ENCODE measurements around the gene KDM8. TPM values are rescaled to one million over a fixed set of nuclear protein-coding genes. Genes with fewer than 3 reads are reported as not detected.

The KDM8 gene
- total and polyA plus RNA-seq, 2 donors (not counting 1 experiment from before 2014, with no cell fraction given) = 7.5 to 37.4 TPM

- DNase-seq = no peak
- no peak for TF ChIP-seq CTCF (IDR thresholded peaks at IDR 0.05)
- TF ChIP-seq EZH2 (IDR thresholded peaks at IDR 0.05; ENCODE audit: borderline replicate concordance, insufficient read depth, low read depth, low read length, poor library complexity, severe bottlenecking) = no peak
- Histone ChIP-seq H3K4me1 (ENCODE audit: control insufficient read depth in 2 of 2, insufficient read depth in 2 of 2, low read length in 2 of 2) (peaks cover 21 to 25% of the 10 kb centered on the region in 2 donors), H4K20me1 (ENCODE audit: control insufficient read depth, insufficient read depth, low read length, poor library complexity, severe bottlenecking) (no peaks in the 10 kb centered on the region), H2AFZ (ENCODE audit: insufficient read depth, low read depth, low read length, poor library complexity, severe bottlenecking) (no peak overlapping the region), H3K79me2 (ENCODE audit: control insufficient read depth, insufficient read depth, low read length) (peaks cover 54% of the 10 kb centered on the region), H3K9ac (ENCODE audit: low read length) (no peak overlapping the region), H3K36me3 (replicated peaks in 1 of 2; ENCODE audit: control extremely low read depth in 1 of 2, control insufficient read depth in 1 of 2, extremely low read depth in 1 of 2, insufficient read depth in 2 of 2, low read length in 1 of 2) (peaks cover 0 to 20% of the 10 kb centered on the region in 2 experiments), H3K27me3 (replicated peaks in 1 of 4; ENCODE audit: control extremely low read depth in 1 of 4, control insufficient read depth in 3 of 4, insufficient read depth in 4 of 4, low read length in 3 of 4) (no peaks in the 10 kb centered on the region), H3K9me3 (ENCODE audit: control extremely low read depth in 1 of 3, control insufficient read depth in 2 of 3, insufficient read depth in 1 of 3, low read length in 2 of 3) (no peaks in the 10 kb centered on the region), H3K4me3 (ENCODE audit: control extremely low read depth in 1 of 5, extremely low read depth in 1 of 5, insufficient read depth in 1 of 5, low read depth in 2 of 5, low read length in 4 of 5) (no peak overlapping the region), H3K4me2 (replicated peaks; ENCODE audit: low read depth, low read length, poor library complexity, severe bottlenecking) (no peak overlapping the region), H3K27ac (ENCODE audit: low read length in 2 of 2) (no peak overlapping the region)
- Mint-ChIP-seq H3K4me1 (peaks cover 25% of the 10 kb centered on the region), H3K27ac (no peak overlapping the region), H3K9me3 (ENCODE audit: insufficient read depth) (no peaks in the 10 kb centered on the region), H3K4me3 (no peak overlapping the region), H3K27me3 (no peaks in the 10 kb centered on the region)
- ChIA-PET POLR2A (no interaction called here), CTCF (interaction anchor here (0.7 to 2.4 kb wide), 2 partner anchors 29 to 53 kb away, joined by 3 to 8 read pairs; no protein-coding TSS in a partner anchor)
- ATAC-seq (ENCODE audit: low read depth) = no peak
- 97% methylated on average over 8 of the region's 8 CpGs for WGBS (ENCODE audit: insufficient coverage)
- intact Hi-C loops (cut with micrococcal nuclease) = no loop called here
Observed at GRCh38 chr16:27208081-27208680, 4.9 kb downstream of the KDM8 start.

- TF ChIP-seq CTCF (IDR thresholded peaks at IDR 0.05) = no peak
- no peak for TF ChIP-seq EZH2 (IDR thresholded peaks at IDR 0.05; ENCODE audit: borderline replicate concordance, insufficient read depth, low read depth, low read length, poor library complexity, severe bottlenecking)
- Histone ChIP-seq H3K4me1 (ENCODE audit: control insufficient read depth in 2 of 2, insufficient read depth in 2 of 2, low read length in 2 of 2) (peaks cover 21 to 24% of the 10 kb centered on the region in 2 donors), H3K27ac (ENCODE audit: low read length in 2 of 2) (no peak overlapping the region), H3K4me2 (replicated peaks; ENCODE audit: low read depth, low read length, poor library complexity, severe bottlenecking) (no peak overlapping the region), H3K36me3 (replicated peaks in 1 of 2; ENCODE audit: control extremely low read depth in 1 of 2, control insufficient read depth in 1 of 2, extremely low read depth in 1 of 2, insufficient read depth in 2 of 2, low read length in 1 of 2) (peaks cover 0 to 20% of the 10 kb centered on the region in 2 experiments), H3K27me3 (replicated peaks in 1 of 4; ENCODE audit: control extremely low read depth in 1 of 4, control insufficient read depth in 3 of 4, insufficient read depth in 4 of 4, low read length in 3 of 4) (no peaks in the 10 kb centered on the region), H4K20me1 (ENCODE audit: control insufficient read depth, insufficient read depth, low read length, poor library complexity, severe bottlenecking) (no peaks in the 10 kb centered on the region), H2AFZ (ENCODE audit: insufficient read depth, low read depth, low read length, poor library complexity, severe bottlenecking) (no peak overlapping the region), H3K9me3 (ENCODE audit: control extremely low read depth in 1 of 3, control insufficient read depth in 2 of 3, insufficient read depth in 1 of 3, low read length in 2 of 3) (no peaks in the 10 kb centered on the region), H3K4me3 (ENCODE audit: control extremely low read depth in 1 of 5, extremely low read depth in 1 of 5, insufficient read depth in 1 of 5, low read depth in 2 of 5, low read length in 4 of 5) (no peak overlapping the region), H3K9ac (ENCODE audit: low read length) (no peak overlapping the region), H3K79me2 (ENCODE audit: control insufficient read depth, insufficient read depth, low read length) (peaks cover 54% of the 10 kb centered on the region)
- intact Hi-C loops (cut with micrococcal nuclease) = no loop called here
- ChIA-PET POLR2A (no interaction called here), CTCF (interaction anchor here (0.7 to 2.4 kb wide), 3 partner anchors 26 to 54 kb away, joined by 3 to 10 read pairs (median 8); no protein-coding TSS in a partner anchor)
- Mint-ChIP-seq H3K9me3 (ENCODE audit: insufficient read depth) (no peaks in the 10 kb centered on the region), H3K4me1 (peaks cover 20% of the 10 kb centered on the region), H3K27me3 (no peaks in the 10 kb centered on the region), H3K27ac (no peak overlapping the region), H3K4me3 (no peak overlapping the region)
- DNase-seq = no peak
- no peak for ATAC-seq (ENCODE audit: low read depth)
- 95% methylated on average over 3 of the region's 3 CpGs for WGBS (ENCODE audit: insufficient coverage)
Observed at GRCh38 chr16:27208796-27209195, 5.5 kb downstream of the KDM8 start.
